HEK293 (cell line): ENCODE results near the gene PSORS1C1.
A peak's percentile ranks its signal among the peaks of the same experiment; 100 is the strongest.

Source experiments
- CTCF ChIA-PET: fragments of 350-600 bp; formaldehyde crosslinking; extraction: SDS; loops from one replicate; lab custom pipeline; 2021; ENCODE audit warnings: antibody characterized with exemption; lab: Yijun Ruan, JAX
- POLR2A ChIA-PET: fragments of 300-600 bp; formaldehyde crosslinking; extraction: SDS; loops from one replicate; lab custom pipeline; 2020; ENCODE audit warnings: antibody characterized with exemption, inconsistent platforms; lab: Yijun Ruan, JAX
- H3K27ac ChIP-seq: fragments of 200-500 bp; sonication (Bioruptor generic); 2 replicates; pipeline ENCODE4 v1.5.1; 2014; ENCODE audit warnings: low read depth, low read length, control low read depth, inconsistent platforms; ENCODE audit errors: extremely low read depth
- H3K36me3 ChIP-seq, 2 experiments: fragments of 200-500 bp in 1 of 2; sonication (Bioruptor generic) in 1 of 2; 1 replicate in 1 of 2; 2 replicates in 1 of 2; pipeline ENCODE4 v1.5.1; 2014 to 2017; ENCODE audit warnings: inconsistent platforms in 2 of 2, low read length in 2 of 2; ENCODE audit not compliant: control insufficient read depth in 2 of 2, insufficient read depth in 1 of 2
- H3K4me1 ChIP-seq: fragments of 200-500 bp; sonication (Bioruptor generic); 2 replicates; pipeline ENCODE4 v1.5.1; 2014; ENCODE audit warnings: mild to moderate bottlenecking, low read length, inconsistent platforms; ENCODE audit not compliant: control insufficient read depth, insufficient read depth
- H3K4me3 ChIP-seq: 2 replicates; pipeline ENCODE4 v1.5.1; 2011; ENCODE audit warnings: low read depth, mild to moderate bottlenecking, control low read depth, low read length, moderate library complexity
- H3K9me3 ChIP-seq: fragments of 200-500 bp; sonication (Bioruptor generic); 2 replicates; pipeline ENCODE4 v1.5.1; 2014; ENCODE audit warnings: low read depth, low read length, inconsistent platforms; ENCODE audit not compliant: control insufficient read depth, insufficient read depth
- CTCF ChIP-seq: fragments of 450-650 bp; formaldehyde crosslinking; IDR thresholded peaks from 2 replicates; pipeline ENCODE4 v1.5.1; 2016; ENCODE audit warnings: missing biosample characterization, missing genetic modification characterization
- EGR2 ChIP-seq: fragments of 450-650 bp; formaldehyde crosslinking; IDR thresholded peaks from 2 replicates; pipeline ENCODE4 v1.5.1; 2016; ENCODE audit warnings: low read depth, missing biosample characterization, missing genetic modification characterization
- GFI1B ChIP-seq: fragments of 450-650 bp; formaldehyde crosslinking; IDR thresholded peaks from 2 replicates; pipeline ENCODE4 v1.5.1; 2016; ENCODE audit warnings: missing biosample characterization, missing genetic modification characterization
- KLF16 ChIP-seq: fragments of 450-650 bp; formaldehyde crosslinking; IDR thresholded peaks from 2 replicates; pipeline ENCODE4 v1.5.1; 2017; ENCODE audit warnings: missing biosample characterization, missing genetic modification characterization
- OVOL3 ChIP-seq: fragments of 450-650 bp; formaldehyde crosslinking; IDR thresholded peaks from 2 replicates; pipeline ENCODE4 v1.5.1; 2016; ENCODE audit warnings: missing biosample characterization, missing genetic modification characterization
- PATZ1 ChIP-seq: fragments of 450-650 bp; formaldehyde crosslinking; IDR thresholded peaks from 2 replicates; pipeline ENCODE4 v1.5.1; 2016; ENCODE audit warnings: missing biosample characterization, missing genetic modification characterization
- PRDM4 ChIP-seq: fragments of 450-650 bp; formaldehyde crosslinking; IDR thresholded peaks from 2 replicates; pipeline ENCODE4 v1.5.1; 2017; ENCODE audit warnings: missing biosample characterization, missing genetic modification characterization
- ZBTB10 ChIP-seq: fragments of 450-650 bp; formaldehyde crosslinking; IDR thresholded peaks from 2 replicates; pipeline ENCODE4 v1.5.1; 2016; ENCODE audit warnings: missing biosample characterization, missing genetic modification characterization
- ZBTB7A ChIP-seq: fragments of 450-650 bp; formaldehyde crosslinking; IDR thresholded peaks from 2 replicates; pipeline ENCODE4 v1.5.1; 2016; ENCODE audit warnings: low read depth, missing biosample characterization, missing genetic modification characterization
- ZFHX2 ChIP-seq: fragments of 450-650 bp; formaldehyde crosslinking; conservative IDR thresholded peaks from 2 replicates; pipeline ENCODE4 v1.5.1; 2016; ENCODE audit warnings: missing biosample characterization, missing genetic modification characterization
- ZNF132 ChIP-seq: fragments of 450-650 bp; formaldehyde crosslinking; IDR thresholded peaks from 2 replicates; pipeline ENCODE4 v1.5.1; 2017; ENCODE audit warnings: missing biosample characterization, missing genetic modification characterization, borderline replicate concordance
- ZNF18 ChIP-seq: fragments of 450-650 bp; formaldehyde crosslinking; IDR thresholded peaks from 2 replicates; pipeline ENCODE4 v1.5.1; 2016; ENCODE audit warnings: missing biosample characterization, missing genetic modification characterization
- ZNF2 ChIP-seq: fragments of 450-650 bp; formaldehyde crosslinking; IDR thresholded peaks from 2 replicates; pipeline ENCODE4 v1.5.1; 2016; ENCODE audit warnings: missing biosample characterization, missing genetic modification characterization
- ZNF26 ChIP-seq: fragments of 450-650 bp; formaldehyde crosslinking; IDR thresholded peaks from 2 replicates; pipeline ENCODE4 v1.5.1; 2016; ENCODE audit warnings: missing biosample characterization, missing genetic modification characterization
- ZNF398 ChIP-seq: fragments of 450-650 bp; formaldehyde crosslinking; IDR thresholded peaks from 2 replicates; pipeline ENCODE4 v1.5.1; 2017; ENCODE audit warnings: missing biosample characterization, missing genetic modification characterization
- ZNF514 ChIP-seq: fragments of 450-650 bp; formaldehyde crosslinking; IDR thresholded peaks from 2 replicates; pipeline ENCODE4 v1.5.1; 2016; ENCODE audit warnings: missing biosample characterization, missing genetic modification characterization
- ZNF658 ChIP-seq: fragments of 450-650 bp; formaldehyde crosslinking; IDR thresholded peaks from 2 replicates; pipeline ENCODE4; 2016; ENCODE audit warnings: missing biosample characterization, missing genetic modification characterization
- ZNF747 ChIP-seq: fragments of 450-650 bp; formaldehyde crosslinking; IDR thresholded peaks from 2 replicates; pipeline ENCODE4 v1.5.1; 2016; ENCODE audit warnings: missing biosample characterization, missing genetic modification characterization
- ZXDB ChIP-seq: fragments of 450-650 bp; formaldehyde crosslinking; IDR thresholded peaks from 2 replicates; pipeline ENCODE4 v1.5.1; 2016; ENCODE audit warnings: missing biosample characterization, missing genetic modification characterization

Gene PSORS1C1

GRCh38 chr6:31132806-31133205 is 18.2 kb downstream of the PSORS1C1 start:
- Histone ChIP-seq H3K9me3 (no peaks in the 10 kb centered on the region), H3K4me1 (no peaks in the 10 kb centered on the region), H3K4me3 (no peak overlapping the region)
- no peak for TF ChIP-seq CTCF
- no peak for TF ChIP-seq PATZ1 (tag by site-specific recombination)
- peak; percentile 72 for TF ChIP-seq ZFHX2 (tag by site-specific recombination)
- no peak for TF ChIP-seq PRDM4 (tag by site-specific recombination)
- TF ChIP-seq GFI1B (tag by site-specific recombination): no peak
- no peak for TF ChIP-seq OVOL3 (tag by site-specific recombination)
- TF ChIP-seq ZNF658 (tag by site-specific recombination): no peak
- no peak for TF ChIP-seq ZNF398
- no peak for TF ChIP-seq KLF16 (tag by site-specific recombination)
- TF ChIP-seq EGR2 (tag by site-specific recombination): peak; percentile 76
- no peak for TF ChIP-seq ZNF132
- no peak for TF ChIP-seq ZNF18 (tag by site-specific recombination)
- no peak for TF ChIP-seq ZNF747 (tag by site-specific recombination)
- TF ChIP-seq ZNF2 (tag by site-specific recombination): no peak
- no peak for TF ChIP-seq ZNF514 (tag by site-specific recombination)
- TF ChIP-seq, all 188 proteins: peak for 2
- H3K36me3 ChIP-seq: no peaks in the 10 kb centered on the region
- ChIA-PET CTCF (interaction anchor here (0.8 to 11.3 kb wide), 4 partner anchors 46 to 217 kb away, joined by 3 to 100 read pairs (median 6); no protein-coding TSS in a partner anchor), POLR2A (no interaction called here)
- no peak overlapping the region for H3K27ac ChIP-seq

- Histone ChIP-seq H3K4me1 (no peaks in the 10 kb centered on the region), H3K27ac (no peak overlapping the region), H3K9me3 (no peaks in the 10 kb centered on the region), H3K36me3 (no peaks in the 10 kb centered on the region), H3K4me3 (no peak overlapping the region)
- TF ChIP-seq ZBTB10 (tag by site-specific recombination): no peak
- TF ChIP-seq ZXDB (tag by site-specific recombination): no peak
- TF ChIP-seq ZNF26 (tag by site-specific recombination): no peak
- TF ChIP-seq ZBTB7A (tag by site-specific recombination): no peak
- ChIA-PET POLR2A (no interaction called here), CTCF (interaction anchor here (0.6 to 2.3 kb wide), 9 partner anchors 9 to 231 kb away, joined by 3 to 14 read pairs (median 3); partner anchors contain the start of gene TCF19)
Observed at GRCh38 chr6:31135710-31136109, 21.1 kb downstream of the PSORS1C1 start.
